Embryonic facial prominence (tissue), 1 donor: ENCODE data around the gene FSTL4.
"Not testable (repeated sequence)": the region's sequence is repeated elsewhere in the genome, so short reads cannot be mapped to it uniquely, and the experiment has no call there.

Experiments used
- DNase-seq: peaks from one replicate; pipeline ENCODE4 v3.0.0-alpha.2; 2016; ENCODE audit errors: extremely low spot score

Gene FSTL4

GRCh38 chr5:133552925-133553525 lies 59.3 kb downstream of the FSTL4 start:
- no peak for DNase-seq

GRCh38 chr5:133546500-133546899 lies 65.8 kb downstream of the FSTL4 start:
- DNase-seq: no peak

- DNase-seq: no peak
These were observed 68.0 kb downstream of the FSTL4 start for GRCh38 chr5:133544346-133544745.

GRCh38 chr5:133539818-133540217 lies 72.5 kb downstream of the FSTL4 start:
- DNase-seq: no peak

- no peak for DNase-seq
These were observed 73.6 kb downstream of the FSTL4 start for GRCh38 chr5:133538718-133539117.

GRCh38 chr5:133535241-133535929 lies 77.0 kb downstream of the FSTL4 start:
- not testable (repeated sequence) for DNase-seq

GRCh38 chr5:133534566-133534965 lies 77.8 kb downstream of the FSTL4 start:
- no peak for DNase-seq

GRCh38 chr5:133533541-133533940 lies 78.8 kb downstream of the FSTL4 start:
- no peak for DNase-seq

GRCh38 chr5:133531594-133531993 lies 80.7 kb downstream of the FSTL4 start:
- no peak for DNase-seq

GRCh38 chr5:133531178-133531577 lies 81.2 kb downstream of the FSTL4 start:
- no peak for DNase-seq

- no peak for DNase-seq
These were observed 82.1 kb downstream of the FSTL4 start for GRCh38 chr5:133530270-133530669.

GRCh38 chr5:133528841-133529240 lies 83.5 kb downstream of the FSTL4 start:
- no peak for DNase-seq

GRCh38 chr5:133527311-133527710 lies 85.0 kb downstream of the FSTL4 start:
- DNase-seq: no peak

GRCh38 chr5:133526368-133526767 lies 86.0 kb downstream of the FSTL4 start:
- no peak for DNase-seq

- DNase-seq: no peak
These were observed 87.2 kb downstream of the FSTL4 start for GRCh38 chr5:133525126-133525525.

- no peak for DNase-seq
These were observed 87.7 kb downstream of the FSTL4 start for GRCh38 chr5:133524666-133525065.

- DNase-seq: no peak
These were observed 88.3 kb downstream of the FSTL4 start for GRCh38 chr5:133523961-133524586.

- DNase-seq: no peak
These were observed 89.2 kb downstream of the FSTL4 start for GRCh38 chr5:133523013-133523658.

- DNase-seq: no peak
These were observed 90.5 kb downstream of the FSTL4 start for GRCh38 chr5:133521801-133522200.

- DNase-seq: no peak
These were observed 91.2 kb downstream of the FSTL4 start for GRCh38 chr5:133520991-133521706.

- DNase-seq: no peak
These were observed 92.3 kb downstream of the FSTL4 start for GRCh38 chr5:133520062-133520461.

- DNase-seq: no peak
These were observed 93.2 kb downstream of the FSTL4 start for GRCh38 chr5:133519191-133519590.
